HG02943 (cell line): ENCODE results near the gene C22orf39.

ENCODE experiments used
- ATAC-seq: cut with Tn5 transposase; IDR thresholded peaks from one replicate; pipeline ENCODE4 v1.9.1; 2021; ENCODE audit warnings: mild to moderate bottlenecking, low read depth, moderate library complexity; ENCODE audit not compliant: unreplicated experiment

Gene C22orf39, protein sequence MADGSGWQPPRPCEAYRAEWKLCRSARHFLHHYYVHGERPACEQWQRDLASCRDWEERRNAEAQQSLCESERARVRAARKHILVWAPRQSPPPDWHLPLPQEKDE

GRCh38 chr22:19447330-19448075 lies at the start of gene C22orf39:
TSS of gene C22orf39 (minus strand) at chr22:19447711. CDS start at chr22:19447688, 23 bp downstream.
- peak; percentile 71 for ATAC-seq

GRCh38 chr22:19497245-19497644 lies 49.7 kb upstream of the C22orf39 start:
- no peak for ATAC-seq

DNA sequence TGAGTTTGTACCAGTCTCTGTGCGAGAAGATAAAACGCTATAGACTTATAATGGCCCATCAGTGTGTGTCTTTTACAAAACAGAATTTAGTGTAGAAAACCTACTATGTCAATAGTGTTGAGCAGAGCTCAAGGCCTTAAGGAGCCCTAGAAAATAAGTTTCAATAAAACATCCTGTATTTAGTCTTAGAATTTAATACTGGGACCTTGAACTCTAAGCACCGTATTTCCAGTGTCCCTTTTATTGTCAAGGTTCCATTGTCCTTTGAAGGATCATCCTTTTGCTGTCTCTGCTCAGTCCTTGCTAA lies 48.8 kb upstream of the C22orf39 start:
- ATAC-seq, result no peak

DNA sequence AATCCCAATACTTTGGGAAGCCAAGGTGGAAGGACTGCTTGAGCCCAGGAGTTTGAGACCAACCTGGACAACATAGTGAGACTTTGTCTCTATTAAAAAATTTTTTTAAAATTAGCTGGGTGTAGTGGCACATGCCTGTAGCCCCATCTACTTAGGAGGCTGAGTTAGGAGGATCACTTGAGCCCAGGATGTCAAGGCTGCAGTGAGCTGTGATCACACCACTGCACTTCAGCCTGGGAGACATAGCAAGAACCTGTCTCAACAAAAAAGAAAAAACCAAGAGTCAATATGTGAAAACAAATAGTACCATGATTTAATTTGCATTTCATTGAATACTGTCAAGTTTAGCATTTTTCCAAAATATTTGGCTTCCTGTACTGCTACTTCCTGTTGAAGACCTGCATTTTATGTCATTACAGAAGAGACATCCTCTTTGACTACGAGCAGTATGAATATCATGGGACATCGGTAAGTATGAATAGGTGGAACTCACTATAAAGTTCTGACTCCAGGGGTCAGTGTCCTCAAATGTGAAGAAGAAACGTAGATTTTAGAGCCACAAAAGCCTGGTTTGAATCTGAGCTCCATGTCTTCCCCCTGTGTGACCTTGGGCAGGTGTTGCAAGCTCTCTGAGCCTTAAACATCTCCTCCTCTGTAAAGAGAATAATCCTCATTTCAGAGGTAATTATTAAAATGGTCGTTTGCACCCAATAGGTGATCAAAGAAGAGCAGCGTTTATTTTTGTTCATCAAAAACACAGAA lies 48.2 kb upstream of the C22orf39 start:
- ATAC-seq, result no peak

GRCh38 chr22:19494676-19495173 lies 47.2 kb upstream of the C22orf39 start:
- no peak for ATAC-seq

DNA sequence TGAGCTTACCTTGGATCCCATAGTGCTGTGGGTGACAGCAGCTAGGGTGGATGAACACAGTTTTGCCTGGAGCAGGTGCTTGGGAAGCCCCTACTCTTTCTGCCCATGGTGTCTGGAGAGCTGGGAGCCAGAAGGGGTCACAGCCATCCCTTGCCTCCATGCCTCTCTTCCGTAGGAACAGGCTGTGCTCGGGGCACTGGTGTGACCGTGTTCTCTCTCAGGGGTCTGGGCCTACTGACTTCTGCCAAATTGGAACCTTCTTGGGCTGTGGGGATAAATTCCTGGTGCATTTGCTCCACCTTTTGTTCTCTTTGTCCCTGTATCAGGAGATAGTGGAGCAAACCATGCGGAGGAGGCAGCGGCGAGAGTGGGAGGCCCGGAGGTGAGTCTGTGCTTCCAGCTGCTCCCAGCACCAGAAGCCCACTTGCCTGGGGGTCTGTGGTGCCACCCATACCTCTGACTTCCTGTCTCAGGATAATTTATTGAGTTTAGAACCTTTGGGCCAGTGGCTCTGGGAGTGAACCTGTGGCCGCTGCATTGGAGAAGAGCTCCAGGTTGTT lies 46.6 kb upstream of the C22orf39 start:
- ATAC-seq, result no peak

- ATAC-seq, result no peak
These were observed 45.1 kb upstream of the C22orf39 start for GRCh38 chr22:19492504-19493174.

- no peak for ATAC-seq
These were observed 43.2 kb upstream of the C22orf39 start for GRCh38 chr22:19490628-19491230.

- ATAC-seq, result no peak
These were observed 41.7 kb upstream of the C22orf39 start for GRCh38 chr22:19488884-19489843.

DNA sequence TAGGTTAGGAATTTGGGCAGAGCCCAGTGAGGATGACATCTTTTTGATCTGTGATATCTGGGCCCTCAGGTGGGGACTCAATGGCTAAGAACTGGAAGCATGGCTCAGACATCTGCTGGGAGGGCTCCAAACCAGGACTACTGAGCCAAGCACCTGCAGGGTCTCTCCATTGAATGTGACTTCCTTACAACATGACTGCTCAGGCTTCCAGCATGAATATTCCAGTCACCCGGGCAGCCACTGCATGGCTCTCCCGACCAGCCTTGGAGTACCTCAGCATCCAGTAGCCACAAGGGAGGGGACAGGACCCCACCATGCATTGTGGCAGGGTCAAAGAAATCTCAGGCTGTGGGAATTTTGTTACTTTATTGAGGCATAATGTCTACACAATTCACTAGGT lies 40.8 kb upstream of the C22orf39 start:
- ATAC-seq, result no peak

DNA sequence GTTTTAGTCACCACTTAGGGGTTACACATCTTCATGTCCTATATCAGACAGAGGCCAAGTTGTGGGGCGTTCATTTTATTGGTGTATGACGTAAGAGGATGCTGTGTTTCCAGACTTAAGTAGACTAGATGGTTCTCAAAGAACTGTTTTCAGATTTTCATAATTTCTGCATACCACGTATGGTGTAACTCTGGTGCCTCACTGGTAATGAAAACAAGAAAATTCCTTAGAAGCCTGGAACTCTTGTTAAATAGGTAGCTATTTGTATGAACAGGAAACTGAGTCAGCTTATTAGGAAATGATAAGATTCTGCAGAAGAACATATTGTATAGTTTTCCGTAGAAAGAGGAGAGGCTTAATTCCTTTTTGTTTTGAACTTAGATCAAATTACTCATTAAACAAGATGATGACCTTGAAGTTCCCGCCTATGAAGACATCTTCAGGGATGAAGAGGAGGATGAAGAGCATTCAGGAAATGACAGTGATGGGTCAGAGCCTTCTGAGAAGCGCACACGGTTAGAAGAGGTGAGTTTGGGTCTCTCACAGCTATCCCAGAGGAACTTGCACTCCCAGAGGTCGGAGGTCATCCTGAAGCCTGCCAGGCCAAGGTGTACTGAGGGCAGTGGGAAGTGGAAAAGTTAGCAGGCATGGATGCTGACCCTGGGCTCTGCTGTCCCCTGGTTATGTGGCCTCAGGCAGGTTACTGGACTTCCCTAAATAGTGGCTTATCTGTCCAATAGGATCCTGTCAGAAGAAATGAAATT lies 36.2 kb upstream of the C22orf39 start:
- no peak for ATAC-seq

- ATAC-seq, result no peak
These were observed 34.8 kb upstream of the C22orf39 start for GRCh38 chr22:19482297-19482696.

DNA sequence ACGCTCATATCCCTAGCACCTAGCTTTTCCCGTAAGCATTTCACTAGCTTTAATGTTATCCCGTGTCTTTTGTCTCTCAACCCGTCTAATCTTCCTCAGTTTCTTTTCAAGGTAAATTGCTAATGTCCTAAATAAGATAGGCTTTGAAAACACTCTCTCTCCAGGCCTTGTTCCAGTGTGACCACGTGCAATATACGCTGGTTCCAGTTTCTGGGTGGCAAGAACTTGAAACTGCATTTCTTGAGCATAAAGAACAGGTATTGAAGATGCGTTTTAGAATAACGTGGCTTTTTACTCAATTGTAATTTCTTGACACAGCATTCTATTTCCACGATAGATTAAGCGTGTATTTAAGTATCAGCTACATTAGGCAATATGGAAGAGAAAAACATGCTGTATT lies 33.3 kb upstream of the C22orf39 start:
- no peak for ATAC-seq

- no peak for ATAC-seq
These were observed 32.7 kb upstream of the C22orf39 start for GRCh38 chr22:19480173-19480568.

DNA sequence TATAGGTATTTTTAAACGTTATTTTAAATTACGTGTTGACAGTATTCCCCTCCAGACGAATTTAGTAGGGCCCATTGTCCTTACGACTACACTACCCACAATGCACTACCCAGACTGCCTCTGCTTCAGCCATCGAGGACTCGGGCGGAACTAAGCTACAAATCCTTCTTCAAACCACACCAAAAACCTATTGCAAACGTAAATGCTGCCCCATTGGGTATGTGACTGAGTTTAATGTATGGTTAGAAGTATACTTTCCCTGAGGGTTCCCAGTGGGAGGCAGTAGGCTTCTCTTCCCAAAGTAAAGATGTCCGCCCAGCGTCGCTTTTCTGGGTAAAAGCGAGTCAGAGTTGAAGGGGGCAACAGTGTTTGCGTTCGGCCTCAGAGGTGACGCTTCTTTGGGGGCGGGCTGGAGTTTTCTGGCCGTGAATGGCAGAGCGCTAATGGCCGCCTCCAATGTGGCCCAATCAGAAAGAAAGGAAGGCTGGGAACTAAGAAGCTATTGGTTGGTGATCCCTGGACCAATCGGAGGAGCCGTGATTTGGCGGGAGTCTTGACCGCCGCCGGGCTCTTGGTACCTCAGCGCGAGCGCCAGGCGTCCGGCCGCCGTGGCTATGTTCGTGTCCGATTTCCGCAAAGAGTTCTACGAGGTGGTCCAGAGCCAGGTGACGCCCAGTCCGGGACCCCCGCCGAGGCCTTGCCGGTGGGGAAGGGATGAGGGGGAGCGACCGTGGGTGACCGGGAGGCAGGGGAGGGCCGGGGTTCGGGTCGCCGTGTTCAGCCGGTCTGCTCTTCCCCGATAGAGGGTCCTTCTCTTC lies 32.1 kb upstream of the C22orf39 start, which contains the start of gene CDC45:
Gene CDC45, plus strand, starts transcription at position 566 of the 818 bp plus-strand sequence. Its CDS starts 49 bp downstream, at position 615.
- peak; percentile 85 for ATAC-seq

DNA sequence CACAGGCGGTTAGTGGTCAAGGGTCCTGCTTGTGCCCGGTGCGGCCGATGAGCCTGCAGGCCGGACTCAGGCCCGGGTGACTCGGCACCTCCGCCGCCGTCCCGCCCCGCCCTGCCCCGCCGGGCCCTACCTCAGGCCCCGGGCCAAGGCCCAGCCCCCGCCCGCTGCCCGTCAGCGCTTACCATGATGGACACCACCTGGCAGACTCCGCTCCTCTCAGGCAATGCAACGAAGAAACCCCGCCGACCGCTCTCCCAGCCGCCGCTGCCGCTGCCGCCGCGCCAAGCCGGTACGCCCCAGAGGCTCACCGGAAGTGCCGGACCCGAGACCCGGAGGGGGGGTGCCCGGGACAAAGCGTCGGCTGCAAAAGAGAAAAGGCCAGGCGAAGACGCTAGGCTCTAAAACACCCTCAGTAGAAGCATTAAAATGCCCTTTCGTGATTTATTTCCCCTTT lies 31.4 kb upstream of the C22orf39 start, which contains the start of gene UFD1:
Gene UFD1, minus strand, starts transcription at position 293 of the 454 bp plus-strand sequence. Its CDS starts 108 bp downstream, at position 185.
- peak; percentile 50 for ATAC-seq
